CD14-positive monocyte (primary cell): ENCODE measurements around the gene LAMA4. TPM values are rescaled to one million over a fixed set of nuclear protein-coding genes. Genes with fewer than 3 reads are reported as not detected.

ENCODE experiments used
- DNase-seq, 3 donors: peaks; one replicate each; pipeline ENCODE4 v3.0.0-alpha.2; 2011 to 2022
- H2AFZ ChIP-seq: 2 replicates; pipeline ENCODE4 v1.6.0; 2012; ENCODE audit warnings: mild to moderate bottlenecking, low read depth, low read length, inconsistent platforms; ENCODE audit not compliant: insufficient read depth, poor library complexity, severe bottlenecking
- H3K27ac ChIP-seq, 2 donors: 1 replicate in 1 of 2; 2 replicates in 1 of 2; pipeline ENCODE4 v1.5.1; 2012 to 2013; ENCODE audit warnings: low read length in 2 of 2, control low read depth in 1 of 2, inconsistent platforms in 1 of 2, low read depth in 1 of 2, mild to moderate bottlenecking in 1 of 2
- H3K27me3 ChIP-seq, 2 donors: one replicate each; pipeline versions ENCODE4 v1.6.0 to v1.6.1; 2011 to 2013; ENCODE audit warnings: low read length in 2 of 2; ENCODE audit not compliant: control insufficient read depth in 2 of 2, insufficient read depth in 2 of 2
- H3K36me3 ChIP-seq, 2 donors: replicated peaks in 1 of 2; 1 replicate in 1 of 2; 2 replicates in 1 of 2; pipeline versions ENCODE4 v1.5.1 to v1.6.1; 2012 to 2013; ENCODE audit warnings: low read length in 2 of 2, control low read depth in 1 of 2, inconsistent platforms in 1 of 2, mild to moderate bottlenecking in 1 of 2; ENCODE audit not compliant: insufficient read depth in 2 of 2, control insufficient read depth in 1 of 2
- H3K4me1 ChIP-seq, 2 donors: 1 replicate in 1 of 2; 2 replicates in 1 of 2; pipeline versions ENCODE4 v1.5.1 to v1.6.1; 2012 to 2013; ENCODE audit warnings: low read length in 2 of 2, control low read depth in 1 of 2, inconsistent platforms in 1 of 2, mild to moderate bottlenecking in 1 of 2, moderate library complexity in 1 of 2; ENCODE audit not compliant: insufficient read depth in 2 of 2, control insufficient read depth in 1 of 2
- H3K4me2 ChIP-seq: replicated peaks from 2 replicates; pipeline ENCODE3; 2012; ENCODE audit warnings: low read length, moderate library complexity, mild to moderate bottlenecking; ENCODE audit not compliant: poor library complexity, severe bottlenecking; ENCODE audit errors: extremely low read depth
- H3K4me3 ChIP-seq, 3 experiments: fragments of 200-600 bp in 1 of 3; sonication (generic) in 1 of 3; replicated peaks in 1 of 3; 1 replicate in 2 of 3; 2 replicates in 1 of 3; pipeline ENCODE4 v1.5.1; 2011 to 2013; ENCODE audit warnings: low read length in 3 of 3, mild to moderate bottlenecking in 3 of 3, control low read depth in 2 of 3, low read depth in 2 of 3, inconsistent platforms in 1 of 3, moderate library complexity in 1 of 3
- H3K79me2 ChIP-seq: 2 replicates; pipeline ENCODE4 v1.6.0; 2012; ENCODE audit warnings: mild to moderate bottlenecking, control low read depth, inconsistent platforms, low read length, moderate library complexity; ENCODE audit not compliant: insufficient read depth
- H3K9ac ChIP-seq: 2 replicates; pipeline ENCODE4 v1.6.0; 2017; ENCODE audit warnings: low read length, mild to moderate bottlenecking; ENCODE audit not compliant: insufficient read depth, poor library complexity, severe bottlenecking
- H3K9me3 ChIP-seq, 2 donors: replicated peaks in 1 of 2; 1 replicate in 1 of 2; 2 replicates in 1 of 2; pipeline versions ENCODE4 v1.5.1 to v1.6.1; 2012 to 2013; ENCODE audit warnings: low read length in 2 of 2, control low read depth in 1 of 2; ENCODE audit not compliant: control insufficient read depth in 1 of 2, insufficient read depth in 1 of 2
- H4K20me1 ChIP-seq: 2 replicates; pipeline ENCODE4 v1.6.0; 2012; ENCODE audit warnings: mild to moderate bottlenecking, low read length, control low read depth, moderate library complexity; ENCODE audit not compliant: insufficient read depth
- H3K27ac Mint-ChIP-seq, 7 donors: one replicate each; pipeline ENCODE4 v1.8.0; 2020; ENCODE audit warnings: mild to moderate bottlenecking in 7 of 7, mixed read lengths in 7 of 7, moderate library complexity in 6 of 7, inconsistent platforms in 2 of 7
- H3K27me3 Mint-ChIP-seq, 3 donors: one replicate each; pipeline ENCODE4 v1.8.0; 2021 to 2022; ENCODE audit warnings: low read depth in 3 of 3, mild to moderate bottlenecking in 3 of 3, mixed read lengths in 3 of 3, moderate library complexity in 3 of 3, inconsistent platforms in 1 of 3
- H3K36me3 Mint-ChIP-seq, 2 donors: one replicate each; pipeline ENCODE4 v1.8.0; 2020; ENCODE audit warnings: mixed read lengths in 2 of 2, inconsistent platforms in 1 of 2, mild to moderate bottlenecking in 1 of 2
- H3K4me1 Mint-ChIP-seq: one replicate; pipeline ENCODE4 v1.8.0; 2020; ENCODE audit warnings: mild to moderate bottlenecking, mixed read lengths
- H3K4me3 Mint-ChIP-seq, 2 donors: one replicate each; pipeline ENCODE4 v1.8.0; 2020; ENCODE audit warnings: mild to moderate bottlenecking in 2 of 2, mixed read lengths in 2 of 2, moderate library complexity in 1 of 2
- H3K9me3 Mint-ChIP-seq, 7 donors: one replicate each; pipeline ENCODE4 v1.8.0; 2020 to 2022; ENCODE audit warnings: mixed read lengths in 7 of 7, mild to moderate bottlenecking in 6 of 7, moderate library complexity in 6 of 7, inconsistent platforms in 2 of 7
- WGBS: methylation state at CpG from one replicate; pipeline ENCODE4 v1.1.5; 2013; ENCODE audit warnings: missing lambda C conversion rate; ENCODE audit not compliant: insufficient coverage; 5-methylcytosine and 5-hydroxymethylcytosine counted together
- intact Hi-C, 2 donors: fragments of 100-400 bp; cut with micrococcal nuclease; formaldehyde crosslinking; loops; one replicate each; pipeline versions ENCODE4 v1.15.0 to v1.15.1; 2023
- polyA plus RNA-seq, 3 donors: library from polyadenylated mRNA; depleted of rRNA in 1 of 3; unstranded in 2 of 3; stranded (reverse) in 1 of 3; fragments of 300-500 nt in 2 of 3; fragments of >200 nt in 1 of 3; fragmentation: Illumina TruSeq in 2 of 3; gene quantifications; 1 replicate in 2 of 3; 2 replicates in 1 of 3; pipeline ENCODE4 v1.2.3, GENCODE V29; 2012 to 2021
- small RNA-seq: library from RNA; depleted of rRNA; stranded (forward); fragments of <200 nt; gene quantifications from one replicate; pipeline ENCODE3, GENCODE V24; 2012; ENCODE audit warnings: low read depth; ENCODE audit not compliant: insufficient read length
- TF ChIP-seq, protein P1 (sequence below): fragments of 200-600 bp; IDR thresholded peaks from one replicate; pipeline ENCODE4 v1.8.0; 2022; ENCODE audit warnings: antibody characterized with exemption, mild to moderate bottlenecking

LAMA4 gene
- polyA plus RNA-seq, 3 donors, result not detected

DNA sequence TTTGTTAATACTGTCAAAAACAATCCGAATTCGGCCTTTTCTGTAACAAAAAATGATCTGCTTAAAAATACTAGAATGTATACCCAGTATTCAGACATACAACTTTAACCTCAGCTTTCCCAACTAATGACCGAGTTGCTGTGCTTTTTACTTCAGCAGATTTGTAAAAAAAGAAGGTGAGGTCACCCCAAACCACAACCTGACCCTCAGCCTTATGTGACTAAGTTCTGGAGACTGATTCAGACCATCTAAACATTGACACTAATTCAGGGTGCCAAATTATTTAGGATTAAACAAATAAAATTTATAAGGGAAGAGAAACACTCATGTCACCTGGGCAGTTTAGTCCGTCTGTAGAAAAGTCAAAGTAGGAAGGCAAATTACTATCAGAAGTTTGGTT is 192.8 kb downstream of the LAMA4 start:
- no peak overlapping the region for H3K4me2 ChIP-seq
- Mint-ChIP-seq H3K36me3 (no peaks in the 10 kb centered on the region), H3K9me3 (no peaks in the 10 kb centered on the region), H3K27ac (no peak overlapping the region), H3K27me3 (no peaks in the 10 kb centered on the region), H3K4me1 (no peaks in the 10 kb centered on the region), H3K4me3 (no peak overlapping the region)
- H3K27me3 ChIP-seq, result no peaks in the 10 kb centered on the region
- intact Hi-C loops, result no loop called here
- H3K9ac ChIP-seq, result no peak overlapping the region
- no CpG with 5 or more reads among the region's 4 CpGs for WGBS
- TF ChIP-seq, protein P1, sequence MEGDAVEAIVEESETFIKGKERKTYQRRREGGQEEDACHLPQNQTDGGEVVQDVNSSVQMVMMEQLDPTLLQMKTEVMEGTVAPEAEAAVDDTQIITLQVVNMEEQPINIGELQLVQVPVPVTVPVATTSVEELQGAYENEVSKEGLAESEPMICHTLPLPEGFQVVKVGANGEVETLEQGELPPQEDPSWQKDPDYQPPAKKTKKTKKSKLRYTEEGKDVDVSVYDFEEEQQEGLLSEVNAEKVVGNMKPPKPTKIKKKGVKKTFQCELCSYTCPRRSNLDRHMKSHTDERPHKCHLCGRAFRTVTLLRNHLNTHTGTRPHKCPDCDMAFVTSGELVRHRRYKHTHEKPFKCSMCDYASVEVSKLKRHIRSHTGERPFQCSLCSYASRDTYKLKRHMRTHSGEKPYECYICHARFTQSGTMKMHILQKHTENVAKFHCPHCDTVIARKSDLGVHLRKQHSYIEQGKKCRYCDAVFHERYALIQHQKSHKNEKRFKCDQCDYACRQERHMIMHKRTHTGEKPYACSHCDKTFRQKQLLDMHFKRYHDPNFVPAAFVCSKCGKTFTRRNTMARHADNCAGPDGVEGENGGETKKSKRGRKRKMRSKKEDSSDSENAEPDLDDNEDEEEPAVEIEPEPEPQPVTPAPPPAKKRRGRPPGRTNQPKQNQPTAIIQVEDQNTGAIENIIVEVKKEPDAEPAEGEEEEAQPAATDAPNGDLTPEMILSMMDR, result no peak
- no peak overlapping the region for H3K4me3 ChIP-seq
- H3K36me3 ChIP-seq, result no peaks in the 10 kb centered on the region
- no peaks in the 10 kb centered on the region for H3K9me3 ChIP-seq
- H3K79me2 ChIP-seq, result no peaks in the 10 kb centered on the region
- no peak overlapping the region for H2AFZ ChIP-seq
- H3K4me1 ChIP-seq, result no peaks in the 10 kb centered on the region
- H3K27ac ChIP-seq, result no peak overlapping the region
- no peak for DNase-seq
- no peaks in the 10 kb centered on the region for H4K20me1 ChIP-seq

Small RNAs within 50 kb of the gene (small RNA-seq; reads per million reads assigned to genes)
- gene RNU6-1226P, result not detected

Other genes starting within 250 kb of the LAMA4 start
- gene CCN6, start 200.5 kb downstream of the LAMA4 start, polyA plus RNA-seq, result not detected
- gene TUBE1, start 167.1 kb downstream of the LAMA4 start, polyA plus RNA-seq, result 1 to 10 TPM; 2.1 to 4.6 (median 2.7) TPM
- gene FAM229B, start 167.0 kb downstream of the LAMA4 start, polyA plus RNA-seq, result under 1 TPM in 2 of 3 donors, not detected in 1; 0.03 to 0.64 TPM
- not detected for gene RFPL4B, start 92.8 kb upstream of the LAMA4 start, polyA plus RNA-seq